ENCODE results near the gene CBX8. TPM values are rescaled to one million over a fixed set of nuclear protein-coding genes. Genes with fewer than 3 reads are reported as not detected.
A peak's percentile ranks its signal among the peaks of the same experiment; 100 is the strongest.

The CBX8 gene
- total RNA-seq, 1 experiment from 2014 or later, result 22.8 TPM

- in situ Hi-C loops (cut with HindIII; ENCODE audit: low pct_unique_long_range_greater_than_20kb, low sequenced_read_pairs), result no loop called here
- no peak for DNase-seq (ENCODE audit: low read depth)
Observed at GRCh38 chr17:79786930-79787643, 9.8 kb downstream of the CBX8 start.

DNA sequence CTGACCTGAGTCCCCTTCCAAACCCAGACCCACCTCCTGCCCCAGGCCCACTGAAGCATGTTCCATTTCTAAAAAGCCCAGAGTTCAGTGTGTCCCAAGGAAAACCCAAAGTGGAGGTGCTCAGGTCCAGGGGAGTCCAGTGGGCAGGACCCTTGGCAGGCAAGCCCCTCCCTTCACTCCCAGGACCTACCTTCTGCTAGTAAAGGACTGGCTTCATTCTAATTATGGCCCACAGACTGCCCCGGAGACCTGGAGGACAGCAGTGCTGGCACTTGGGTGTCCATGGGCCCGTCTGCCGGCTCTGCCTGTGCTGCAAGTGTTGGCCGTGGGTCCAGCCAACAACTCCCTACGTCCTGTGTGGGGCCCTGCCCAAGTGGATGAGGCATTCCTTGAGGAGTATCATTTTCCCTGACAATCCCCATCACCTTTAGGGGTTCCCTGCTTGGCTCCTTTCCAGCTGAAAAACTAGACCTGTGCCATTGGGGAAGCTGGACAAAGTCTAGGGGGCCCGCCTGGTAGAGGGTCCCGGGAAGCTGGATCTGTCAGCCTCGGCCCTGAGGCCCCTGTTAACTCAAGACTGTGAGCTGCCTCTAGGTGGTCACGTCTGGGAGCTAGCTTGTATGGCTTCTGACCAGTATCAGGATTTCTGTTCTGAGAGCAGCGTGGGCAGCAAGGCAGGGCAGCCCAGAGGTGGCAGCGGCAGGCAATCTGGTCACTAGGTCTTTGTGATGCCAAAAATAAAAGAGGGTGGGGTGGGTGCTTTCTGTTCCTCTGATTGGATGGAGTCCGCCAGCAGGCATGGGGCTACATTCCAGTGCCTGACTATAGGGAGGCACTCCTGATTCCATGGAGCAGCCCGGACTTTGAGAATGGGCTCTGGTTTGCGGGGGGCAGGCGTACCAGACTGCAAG lies 10.7 kb downstream of the CBX8 start:
- in situ Hi-C loops (cut with HindIII; ENCODE audit: low pct_unique_long_range_greater_than_20kb, low sequenced_read_pairs), result no loop called here
- no peak for DNase-seq (ENCODE audit: low read depth)

GRCh38 chr17:79785017-79785899 lies 11.6 kb downstream of the CBX8 start:
- DNase-seq (ENCODE audit: low read depth), result no peak
- in situ Hi-C loops (cut with HindIII; ENCODE audit: low pct_unique_long_range_greater_than_20kb, low sequenced_read_pairs), result no loop called here

DNA sequence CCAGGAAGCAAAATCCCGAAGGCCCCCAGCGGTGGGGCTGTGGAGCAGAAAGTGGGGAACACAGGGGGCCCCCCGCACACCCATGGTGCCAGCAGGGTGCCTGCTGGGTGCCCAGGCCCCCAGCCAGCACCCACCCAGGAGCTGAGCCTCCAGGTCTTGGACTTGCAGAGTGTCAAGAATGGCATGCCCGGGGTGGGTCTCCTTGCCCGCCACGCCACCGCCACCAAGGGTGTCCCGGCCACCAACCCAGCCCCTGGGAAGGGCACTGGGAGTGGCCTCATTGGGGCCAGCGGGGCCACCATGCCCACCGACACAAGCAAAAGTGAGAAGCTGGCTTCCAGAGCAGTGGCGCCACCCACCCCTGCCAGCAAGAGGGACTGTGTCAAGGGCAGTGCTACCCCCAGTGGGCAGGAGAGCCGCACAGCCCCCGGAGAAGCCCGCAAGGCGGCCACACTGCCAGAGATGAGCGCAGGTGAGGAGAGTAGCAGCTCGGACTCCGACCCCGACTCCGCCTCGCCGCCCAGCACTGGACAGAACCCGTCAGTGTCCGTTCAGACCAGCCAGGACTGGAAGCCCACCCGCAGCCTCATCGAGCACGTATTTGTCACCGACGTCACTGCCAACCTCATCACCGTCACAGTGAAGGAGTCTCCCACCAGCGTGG lies 12.4 kb downstream of the CBX8 start:
- in situ Hi-C loops (cut with HindIII; ENCODE audit: low pct_unique_long_range_greater_than_20kb, low sequenced_read_pairs), result no loop called here
- DNase-seq (ENCODE audit: low read depth), result no peak

DNA sequence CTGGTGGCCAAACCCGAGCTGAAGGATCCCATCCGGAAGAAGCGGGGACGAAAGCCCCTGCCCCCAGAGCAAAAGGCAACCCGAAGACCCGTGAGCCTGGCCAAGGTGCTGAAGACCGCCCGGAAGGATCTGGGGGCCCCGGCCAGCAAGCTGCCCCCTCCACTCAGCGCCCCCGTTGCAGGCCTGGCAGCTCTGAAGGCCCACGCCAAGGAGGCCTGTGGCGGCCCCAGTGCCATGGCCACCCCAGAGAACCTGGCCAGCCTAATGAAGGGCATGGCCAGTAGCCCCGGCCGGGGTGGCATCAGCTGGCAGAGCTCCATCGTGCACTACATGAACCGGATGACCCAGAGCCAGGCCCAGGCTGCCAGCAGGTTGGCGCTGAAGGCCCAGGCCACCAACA lies 13.0 kb downstream of the CBX8 start:
- in situ Hi-C loops (cut with HindIII; ENCODE audit: low pct_unique_long_range_greater_than_20kb, low sequenced_read_pairs), result no loop called here
- no peak for DNase-seq (ENCODE audit: low read depth)

- in situ Hi-C loops (cut with HindIII; ENCODE audit: low pct_unique_long_range_greater_than_20kb, low sequenced_read_pairs), result no loop called here
- DNase-seq (ENCODE audit: low read depth), result no peak
Observed at GRCh38 chr17:79781736-79782575, 14.9 kb downstream of the CBX8 start.

DNA sequence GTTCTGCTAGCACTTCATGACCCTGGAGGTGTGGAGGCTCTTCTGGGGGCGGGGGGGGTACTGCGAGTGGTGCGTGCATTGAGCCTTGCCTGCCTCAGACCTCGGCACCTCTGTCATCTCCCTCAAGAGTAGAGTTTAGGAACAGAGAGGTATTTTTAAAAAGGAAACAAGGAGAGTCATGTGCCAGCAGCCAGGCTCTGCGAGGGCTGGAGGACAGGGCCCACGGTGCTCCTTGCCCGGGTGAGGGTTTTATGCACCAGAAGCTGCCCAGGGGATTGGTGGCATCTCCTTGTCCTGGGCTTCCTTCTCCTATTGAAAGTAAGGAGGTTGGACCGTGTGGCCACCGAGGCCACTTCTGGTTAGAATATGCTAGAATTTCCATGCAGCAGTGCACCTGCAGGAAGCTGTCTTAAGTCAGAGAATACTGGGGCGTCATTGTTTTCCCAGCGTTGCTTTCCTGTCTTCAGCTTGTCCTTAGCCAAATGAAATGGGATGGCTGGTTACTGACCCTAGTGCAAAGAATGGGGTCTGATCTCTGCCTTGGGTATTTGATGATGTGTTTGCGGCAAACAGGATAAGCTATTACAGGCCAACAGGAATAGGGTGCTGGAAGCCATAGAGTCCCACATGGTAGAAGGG lies 15.7 kb downstream of the CBX8 start:
- in situ Hi-C loops (cut with HindIII; ENCODE audit: low pct_unique_long_range_greater_than_20kb, low sequenced_read_pairs), result no loop called here
- no peak for DNase-seq (ENCODE audit: low read depth)

GRCh38 chr17:79779661-79780365 lies 17.1 kb downstream of the CBX8 start:
- in situ Hi-C loops (cut with HindIII; ENCODE audit: low pct_unique_long_range_greater_than_20kb, low sequenced_read_pairs), result no loop called here
- DNase-seq (ENCODE audit: low read depth), result no peak

GRCh38 chr17:79779084-79779529 lies 17.8 kb downstream of the CBX8 start:
- in situ Hi-C loops (cut with HindIII; ENCODE audit: low pct_unique_long_range_greater_than_20kb, low sequenced_read_pairs), result no loop called here
- DNase-seq (ENCODE audit: low read depth), result no peak

GRCh38 chr17:79778504-79779083 lies 18.3 kb downstream of the CBX8 start:
- in situ Hi-C loops (cut with HindIII; ENCODE audit: low pct_unique_long_range_greater_than_20kb, low sequenced_read_pairs), result no loop called here
- peak; percentile 26 for DNase-seq (ENCODE audit: low read depth)

DNA sequence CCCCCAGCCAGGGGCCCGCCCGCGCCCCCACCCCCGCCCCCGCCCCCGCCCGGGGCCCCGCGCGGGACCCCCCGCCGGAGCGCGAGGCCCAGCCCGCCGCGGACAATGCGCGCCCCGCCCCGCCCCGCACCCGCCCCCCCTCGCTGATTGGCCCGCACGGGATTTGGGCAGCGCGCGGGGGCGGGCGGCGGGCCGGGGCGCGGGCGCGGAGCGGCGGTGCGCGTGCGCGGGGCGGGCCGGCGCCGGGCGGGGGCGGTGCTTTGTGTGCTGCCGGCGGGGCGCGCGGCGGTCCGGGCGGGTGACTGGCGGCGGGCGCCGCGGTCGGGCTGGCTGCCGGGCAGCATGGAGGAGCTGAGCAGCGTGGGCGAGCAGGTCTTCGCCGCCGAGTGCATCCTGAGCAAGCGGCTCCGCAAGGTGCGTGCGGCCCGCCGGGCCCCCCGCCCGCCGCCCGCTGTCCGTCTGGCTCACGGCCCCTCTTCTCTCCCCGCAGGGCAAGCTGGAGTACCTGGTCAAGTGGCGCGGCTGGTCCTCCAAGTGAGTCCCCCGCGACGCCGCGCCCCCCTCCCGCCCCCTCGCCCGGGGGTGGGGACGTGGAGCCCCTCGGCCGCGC lies 18.9 kb downstream of the CBX8 start, which contains the start of gene CBX2:
TSS of gene CBX2 (plus strand) at position 255 of the 610 bp plus-strand sequence. CDS start at position 343, 88 bp downstream.
- in situ Hi-C loops (cut with HindIII; ENCODE audit: low pct_unique_long_range_greater_than_20kb, low sequenced_read_pairs), result no loop called here
- DNase-seq (ENCODE audit: low read depth), result peak; percentile 50

- peak; percentile 50 for DNase-seq (ENCODE audit: low read depth)
- in situ Hi-C loops (cut with HindIII; ENCODE audit: low pct_unique_long_range_greater_than_20kb, low sequenced_read_pairs), result no loop called here
Observed at GRCh38 chr17:79777120-79777893, 19.6 kb downstream of the CBX8 start.

GRCh38 chr17:79776376-79777119 lies 20.3 kb downstream of the CBX8 start:
- in situ Hi-C loops (cut with HindIII; ENCODE audit: low pct_unique_long_range_greater_than_20kb, low sequenced_read_pairs), result no loop called here
- no peak for DNase-seq (ENCODE audit: low read depth)

DNA sequence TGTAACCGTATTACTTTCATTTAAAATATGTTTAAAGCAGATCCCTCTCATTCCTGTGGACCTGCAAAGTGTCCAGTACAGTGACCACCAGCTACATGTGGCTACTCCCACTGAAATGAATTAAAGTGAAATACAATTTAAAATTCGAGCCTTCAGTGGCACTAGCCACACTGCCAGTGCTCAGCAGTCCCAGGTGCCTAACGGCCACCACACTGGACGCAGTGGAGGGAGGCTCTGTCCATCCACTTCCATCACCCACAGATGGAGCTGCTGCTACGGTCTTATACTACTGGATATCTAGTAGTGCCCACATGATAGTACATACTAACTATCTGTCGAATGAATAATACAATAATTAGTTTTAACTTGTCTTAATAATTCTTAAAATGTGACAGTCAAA lies 21.2 kb downstream of the CBX8 start:
- no peak for DNase-seq (ENCODE audit: low read depth)
- in situ Hi-C loops (cut with HindIII; ENCODE audit: low pct_unique_long_range_greater_than_20kb, low sequenced_read_pairs), result no loop called here

All from Caki2 (cell line).